Activated CD8-positive, alpha-beta T cell treated with anti-CD3 and anti-CD28 coated beads, Interleukin-2, amount 10 ng/mL, durations not matched to agents 7 days and 5 days (primary cell): ENCODE data around the gene UBA1. TPM values are rescaled to one million over a fixed set of nuclear protein-coding genes. Genes with fewer than 3 reads are reported as not detected.

Experiments used
- ATAC-seq: fragments of 150-1000 bp; cut with Tn5 transposase; one replicate; pipeline ENCODE4 v1.10.0; 2021; ENCODE audit warnings: moderate library complexity
- CTCF ChIA-PET: fragments of 350-600 bp; sonication (Branson Sonifier 250); formaldehyde crosslinking; loops from one replicate; lab custom pipeline; 2021; ENCODE audit warnings: antibody characterized with exemption; lab: Charles Lee
- POLR2A ChIA-PET: fragments of 350-600 bp; sonication (Branson Sonifier 250); formaldehyde crosslinking; loops from one replicate; lab custom pipeline; 2021; ENCODE audit warnings: antibody characterized with exemption; lab: Charles Lee
- DNase-seq: peaks from one replicate; pipeline ENCODE4 v3.0.0-alpha.2; 2020
- H3K27ac Mint-ChIP-seq: one replicate; pipeline ENCODE4 v1.8.0; 2021; ENCODE audit warnings: mild to moderate bottlenecking, mixed read lengths
- H3K27me3 Mint-ChIP-seq: one replicate; pipeline ENCODE4 v1.8.0; 2021; ENCODE audit warnings: low read depth, mixed read lengths
- H3K36me3 Mint-ChIP-seq: one replicate; pipeline ENCODE4 v1.8.0; 2021; ENCODE audit warnings: low read depth, mixed read lengths
- H3K4me1 Mint-ChIP-seq: one replicate; pipeline ENCODE4 v1.8.0; 2021; ENCODE audit warnings: low read depth, mixed read lengths
- H3K4me3 Mint-ChIP-seq: one replicate; pipeline ENCODE4 v1.8.0; 2021; ENCODE audit warnings: mild to moderate bottlenecking, mixed read lengths
- H3K9me3 Mint-ChIP-seq: one replicate; pipeline ENCODE4 v1.8.0; 2022; ENCODE audit warnings: mixed read lengths; ENCODE audit not compliant: insufficient read depth
- total RNA-seq, 2 experiments: library from RNA; stranded (reverse); gene quantifications; one replicate each; pipeline ENCODE4 v1.2.3, GENCODE V29; 2021

Gene UBA1
- total RNA-seq, 2 experiments from 2014 or later = 186 to 189 TPM

DNA sequence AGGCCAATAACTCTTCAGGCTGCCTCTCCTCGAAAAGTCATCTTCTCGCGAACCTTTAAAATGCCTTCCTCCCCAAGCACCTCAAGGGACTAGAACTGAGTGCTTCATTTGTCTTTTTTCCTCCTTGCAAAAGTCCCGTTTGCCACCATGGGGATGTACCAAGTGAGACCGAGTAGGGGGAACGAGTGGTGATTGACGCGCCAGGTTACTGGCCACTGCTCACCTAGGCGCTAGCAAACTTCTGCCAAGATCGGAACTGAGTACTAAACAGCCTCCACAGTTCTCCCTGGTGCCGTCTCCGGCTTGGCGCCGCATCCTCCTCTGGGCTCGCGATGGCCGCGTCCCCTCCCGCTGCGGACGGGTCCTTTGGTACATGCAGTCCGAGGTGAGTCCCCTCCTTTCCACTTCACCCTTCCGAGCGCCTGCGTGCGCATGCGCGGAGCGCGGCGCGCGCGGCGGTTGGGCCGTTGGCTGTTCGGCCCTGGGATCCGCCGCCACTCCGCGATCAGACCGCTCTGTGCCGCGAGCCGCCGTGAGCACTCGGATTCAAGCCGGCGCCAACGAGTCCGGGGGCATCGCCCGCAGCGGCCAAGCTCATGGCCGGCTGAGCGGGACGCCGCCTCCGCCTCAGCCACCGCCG lies 24.8 kb downstream of the UBA1 start, which contains the start of gene CDK16:
CDK16 (plus strand) TSS at position 402 of the 640 bp plus-strand sequence. CDS start 4,877 bp downstream, outside the sequence.
- H3K27me3 Mint-ChIP-seq = no peaks in the 10 kb centered on the region
- ATAC-seq (peak; percentile 54), DNase-seq (peak; percentile 75)
- peaks cover 55% of the 10 kb centered on the region for H3K36me3 Mint-ChIP-seq
- peaks cover 39% of the 10 kb centered on the region for H3K4me1 Mint-ChIP-seq
- peak within 1 kb of the TSS; percentile 99 for H3K27ac Mint-ChIP-seq
- no peaks in the 10 kb centered on the region for H3K9me3 Mint-ChIP-seq
- CTCF ChIA-PET = interaction anchor here (1.0 to 2.1 kb wide), 3 partner anchors 24 to 166 kb away, joined by 4 to 10 read pairs (median 5); no protein-coding TSS in a partner anchor
- POLR2A ChIA-PET = interaction anchor here (0.8 to 4.4 kb wide), 9 partner anchors 10 to 338 kb away, joined by 3 to 42 read pairs (median 4); partner anchors contain the start of genes NDUFB11, RBM10 and USP11
- H3K4me3 Mint-ChIP-seq = peak within 1 kb of the TSS; percentile 90

DNA sequence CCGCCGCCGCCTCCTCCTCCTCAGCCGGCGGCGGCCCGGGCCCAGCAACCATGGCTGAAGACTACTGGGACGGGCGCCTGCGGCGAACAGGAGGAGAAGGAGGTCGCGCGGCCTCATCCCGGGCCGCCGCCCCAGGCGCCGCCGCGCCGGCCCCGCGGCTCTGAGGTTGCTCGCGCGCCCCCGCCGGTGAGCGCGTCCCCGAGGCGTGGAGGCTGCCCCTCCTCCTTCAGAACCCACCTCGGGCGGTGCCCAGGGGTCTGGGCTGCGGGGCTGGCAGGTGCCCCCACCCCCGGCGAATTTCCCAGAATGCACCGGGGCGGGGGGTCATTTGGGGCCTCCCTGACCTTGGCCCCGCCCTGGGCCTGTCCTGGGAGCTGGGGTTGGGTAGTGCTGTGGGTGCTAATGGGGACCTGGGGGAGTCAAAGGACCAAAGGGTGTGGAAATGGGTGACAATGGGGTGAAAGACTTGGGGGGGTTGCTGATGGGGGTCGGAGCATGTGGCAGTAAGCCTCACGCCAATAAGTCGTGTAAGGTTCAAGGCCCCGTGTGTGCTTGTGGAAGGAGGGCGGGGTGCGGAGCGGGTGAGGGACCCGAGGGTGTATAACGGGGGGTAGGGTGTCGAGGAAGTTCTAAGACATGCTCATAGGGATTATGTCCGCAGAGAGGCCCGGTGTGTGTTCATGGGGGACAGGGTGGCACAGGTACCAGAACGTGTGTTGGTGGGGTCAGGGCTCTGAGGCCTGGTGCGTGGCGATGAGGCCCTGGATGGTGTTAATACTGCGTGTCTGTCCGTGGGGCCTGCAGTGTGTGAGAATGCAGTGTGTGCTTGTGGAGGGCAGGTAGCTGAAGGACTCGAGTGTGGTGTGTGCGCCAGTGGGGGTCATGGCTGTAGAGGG lies 25.5 kb downstream of the UBA1 start:
- peaks cover 39% of the 10 kb centered on the region for H3K4me1 Mint-ChIP-seq
- H3K9me3 Mint-ChIP-seq = no peaks in the 10 kb centered on the region
- no peak for ATAC-seq
- DNase-seq = peak; percentile 51
- no peaks in the 10 kb centered on the region for H3K27me3 Mint-ChIP-seq
- H3K4me3 Mint-ChIP-seq = peak overlapping the region; percentile 90
- POLR2A ChIA-PET = interaction anchor here (1.0 to 4.4 kb wide), 6 partner anchors 9 to 337 kb away, joined by 3 to 42 read pairs (median 4); partner anchors contain the start of genes NDUFB11, RBM10 and USP11
- peaks cover 50% of the 10 kb centered on the region for H3K36me3 Mint-ChIP-seq
- CTCF ChIA-PET = no interaction called here
- peak overlapping the region; percentile 91 for H3K27ac Mint-ChIP-seq

DNA sequence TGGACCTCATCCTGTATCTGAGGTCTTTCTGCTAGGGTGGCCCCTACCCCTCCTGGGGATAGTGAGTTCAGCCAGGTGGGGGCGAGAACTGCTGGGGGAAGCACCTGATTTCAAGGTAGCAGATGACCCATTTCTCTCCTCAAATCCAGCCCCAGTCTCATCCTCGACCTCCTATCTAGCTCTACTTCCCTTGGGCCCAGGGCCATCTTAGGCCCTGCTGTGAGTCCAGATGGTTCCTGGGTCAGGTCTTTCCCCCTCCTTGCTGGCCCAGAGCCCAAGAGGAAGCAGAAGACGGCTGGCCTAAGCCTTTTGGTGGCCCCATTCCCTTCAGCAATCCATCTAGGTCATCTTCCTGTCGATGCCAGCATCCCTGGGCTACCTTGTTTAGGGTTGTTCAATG lies 28.1 kb downstream of the UBA1 start:
- Mint-ChIP-seq H3K4me1 (peaks cover 34% of the 10 kb centered on the region), H3K27me3 (no peaks in the 10 kb centered on the region), H3K9me3 (no peaks in the 10 kb centered on the region), H3K36me3 (peaks cover 50% of the 10 kb centered on the region), H3K27ac (peak overlapping the region; percentile 11), H3K4me3 (no peak overlapping the region)
- POLR2A ChIA-PET = interaction anchor here (4.4 kb wide), 1 partner anchor 10 kb away, joined by 42 read pairs; the partner anchor contains the start of gene USP11
- ATAC-seq = no peak
- no peak for DNase-seq
- CTCF ChIA-PET = no interaction called here

DNA sequence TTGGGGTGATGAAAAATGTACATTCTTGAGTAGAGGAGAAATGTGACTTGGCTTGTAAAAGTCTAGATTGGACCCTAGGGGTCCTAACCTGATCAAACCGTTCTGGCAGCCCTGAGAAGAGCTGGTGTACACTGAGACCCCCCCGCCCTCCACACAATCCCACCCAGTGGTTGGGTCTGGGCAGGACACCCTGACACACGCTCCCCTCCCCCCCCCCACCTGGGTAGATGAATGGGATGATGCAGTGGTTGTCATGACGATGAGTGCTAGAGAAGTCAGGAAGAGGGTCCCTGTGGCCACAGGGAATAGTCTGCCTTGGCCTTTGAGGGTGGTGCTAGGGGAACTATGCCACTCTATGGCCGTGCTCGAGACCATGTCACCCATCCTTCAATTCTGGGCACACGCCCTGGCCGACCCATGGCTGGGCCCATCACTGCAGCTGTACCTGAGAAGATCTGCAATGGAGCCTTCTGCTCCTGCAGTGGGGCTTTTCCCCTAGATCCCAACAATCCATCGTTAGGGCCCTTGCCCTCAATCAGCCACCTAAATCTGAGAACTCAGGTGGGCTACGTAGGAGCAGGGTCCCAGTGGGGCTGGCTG lies 29.2 kb downstream of the UBA1 start:
- Mint-ChIP-seq H3K9me3 (no peaks in the 10 kb centered on the region), H3K4me3 (no peak overlapping the region), H3K36me3 (peaks cover 52% of the 10 kb centered on the region), H3K27ac (no peak overlapping the region), H3K4me1 (peaks cover 26% of the 10 kb centered on the region), H3K27me3 (no peaks in the 10 kb centered on the region)
- POLR2A ChIA-PET = no interaction called here
- CTCF ChIA-PET = no interaction called here
- DNase-seq (no peak), ATAC-seq (no peak)

DNA sequence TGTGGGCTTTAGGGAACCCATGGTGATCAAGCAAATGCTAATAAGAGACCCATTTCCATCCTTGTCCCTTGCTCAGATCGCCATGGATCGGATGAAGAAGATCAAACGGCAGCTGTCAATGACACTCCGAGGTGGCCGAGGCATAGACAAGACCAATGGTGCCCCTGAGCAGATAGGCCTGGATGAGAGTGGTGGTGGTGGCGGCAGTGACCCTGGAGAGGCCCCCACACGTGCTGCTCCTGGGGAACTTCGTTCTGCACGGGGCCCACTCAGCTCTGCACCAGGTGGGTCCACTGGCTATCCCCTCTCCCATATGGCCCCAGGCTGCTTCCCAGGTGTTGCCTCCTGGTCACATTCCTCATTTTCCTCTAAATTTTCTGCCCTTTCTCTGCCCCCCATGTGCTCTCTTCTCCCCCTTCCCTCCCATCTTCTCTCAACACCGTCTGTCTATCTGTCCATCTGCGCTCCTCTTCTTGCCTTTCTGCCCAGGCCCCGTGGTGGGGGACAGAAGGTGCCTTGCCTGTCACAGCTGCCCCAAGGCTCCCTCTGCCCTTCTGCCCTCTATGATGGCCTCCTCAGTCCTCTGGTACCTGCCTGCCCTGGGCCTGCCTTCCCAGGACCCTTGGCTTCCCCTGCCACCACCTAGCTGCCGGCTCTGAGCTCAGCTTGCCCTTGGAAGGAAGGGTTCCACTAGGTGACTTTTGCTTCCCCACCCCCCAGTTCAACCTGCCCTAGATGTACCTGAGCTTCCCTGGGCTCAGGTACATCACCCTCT lies 30.0 kb downstream of the UBA1 start:
- ChIA-PET CTCF (no interaction called here), POLR2A (interaction anchor here (0.5 kb wide), 1 partner anchor 66 kb away, joined by 5 read pairs; no protein-coding TSS in a partner anchor)
- ATAC-seq (no peak), DNase-seq (no peak)
- Mint-ChIP-seq H3K36me3 (peaks cover 59% of the 10 kb centered on the region), H3K27ac (no peak overlapping the region), H3K4me1 (peaks cover 26% of the 10 kb centered on the region), H3K4me3 (no peak overlapping the region), H3K27me3 (no peaks in the 10 kb centered on the region), H3K9me3 (no peaks in the 10 kb centered on the region)

DNA sequence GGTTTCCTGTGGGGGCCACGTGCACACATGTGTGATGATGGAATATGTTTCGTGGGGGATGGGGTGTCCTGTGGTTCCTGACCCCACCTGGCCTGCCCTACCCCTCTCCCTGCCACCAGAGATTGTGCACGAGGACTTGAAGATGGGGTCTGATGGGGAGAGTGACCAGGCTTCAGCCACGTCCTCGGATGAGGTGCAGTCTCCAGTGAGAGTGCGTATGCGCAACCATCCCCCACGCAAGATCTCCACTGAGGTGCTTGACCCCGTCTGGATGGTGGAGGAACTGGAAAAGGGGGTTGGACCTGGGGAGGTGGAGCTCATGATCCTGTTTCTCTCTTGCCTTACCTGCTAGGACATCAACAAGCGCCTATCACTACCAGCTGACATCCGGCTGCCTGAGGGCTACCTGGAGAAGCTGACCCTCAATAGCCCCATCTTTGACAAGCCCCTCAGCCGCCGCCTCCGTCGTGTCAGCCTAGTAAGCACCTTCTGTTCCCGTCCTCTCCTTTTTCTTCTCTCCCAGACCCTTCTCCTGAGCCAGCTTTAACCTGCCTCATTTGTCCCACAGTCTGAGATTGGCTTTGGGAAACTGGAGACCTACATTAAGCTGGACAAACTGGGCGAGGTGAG lies 30.8 kb downstream of the UBA1 start:
- Mint-ChIP-seq H3K36me3 (peaks cover 59% of the 10 kb centered on the region), H3K4me1 (peaks cover 24% of the 10 kb centered on the region), H3K27ac (no peak overlapping the region), H3K9me3 (no peaks in the 10 kb centered on the region), H3K4me3 (no peak overlapping the region), H3K27me3 (no peaks in the 10 kb centered on the region)
- ChIA-PET POLR2A (interaction anchor here (0.5 to 1.2 kb wide), 2 partner anchors 9 to 67 kb away, joined by 3 to 5 read pairs; no protein-coding TSS in a partner anchor), CTCF (no interaction called here)
- no peak for DNase-seq
- no peak for ATAC-seq

DNA sequence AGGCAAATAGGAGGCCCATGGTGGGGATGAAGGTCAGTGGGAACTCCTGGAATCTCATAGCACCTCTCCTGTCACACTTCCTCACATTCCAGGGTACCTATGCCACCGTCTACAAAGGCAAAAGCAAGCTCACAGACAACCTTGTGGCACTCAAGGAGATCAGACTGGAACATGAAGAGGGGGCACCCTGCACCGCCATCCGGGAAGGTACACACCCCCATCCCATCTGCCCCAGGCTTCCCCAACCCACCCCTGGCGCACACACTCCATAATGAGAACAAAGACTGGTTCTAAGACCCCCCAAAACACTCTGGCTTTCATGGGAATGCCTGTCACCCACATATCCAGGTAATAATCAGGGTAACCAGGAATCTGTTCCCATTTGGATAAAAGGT lies 31.3 kb downstream of the UBA1 start:
- ChIA-PET CTCF (no interaction called here), POLR2A (interaction anchor here (1.2 kb wide), 1 partner anchor 9 kb away, joined by 3 read pairs; no protein-coding TSS in a partner anchor)
- DNase-seq (no peak), ATAC-seq (no peak)
- Mint-ChIP-seq H3K27me3 (no peaks in the 10 kb centered on the region), H3K36me3 (peaks cover 54% of the 10 kb centered on the region), H3K9me3 (no peaks in the 10 kb centered on the region), H3K4me1 (peaks cover 20% of the 10 kb centered on the region), H3K27ac (no peak overlapping the region), H3K4me3 (no peak overlapping the region)

DNA sequence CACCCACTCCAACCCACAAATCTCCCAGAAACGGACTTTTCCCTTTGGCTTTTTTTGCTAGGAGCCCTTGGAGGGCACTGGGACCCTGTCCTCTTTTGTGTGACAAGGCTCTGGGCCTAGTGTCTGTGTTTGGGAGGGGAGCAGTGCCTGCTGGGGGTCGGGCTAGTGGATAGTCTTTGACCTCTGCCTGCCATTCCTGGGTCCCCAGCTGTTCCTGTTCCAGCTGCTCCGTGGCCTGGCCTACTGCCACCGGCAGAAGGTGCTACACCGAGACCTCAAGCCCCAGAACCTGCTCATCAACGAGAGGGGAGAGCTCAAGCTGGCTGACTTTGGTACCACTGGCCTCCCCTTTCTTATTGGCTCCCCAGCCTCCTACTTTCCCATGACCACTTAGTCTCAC lies 32.4 kb downstream of the UBA1 start:
- POLR2A ChIA-PET = no interaction called here
- Mint-ChIP-seq H3K36me3 (peaks cover 51% of the 10 kb centered on the region), H3K9me3 (no peaks in the 10 kb centered on the region), H3K4me1 (peaks cover 8% of the 10 kb centered on the region), H3K27me3 (no peaks in the 10 kb centered on the region), H3K4me3 (no peak overlapping the region), H3K27ac (no peak overlapping the region)
- no peak for ATAC-seq
- CTCF ChIA-PET = no interaction called here
- no peak for DNase-seq

DNA sequence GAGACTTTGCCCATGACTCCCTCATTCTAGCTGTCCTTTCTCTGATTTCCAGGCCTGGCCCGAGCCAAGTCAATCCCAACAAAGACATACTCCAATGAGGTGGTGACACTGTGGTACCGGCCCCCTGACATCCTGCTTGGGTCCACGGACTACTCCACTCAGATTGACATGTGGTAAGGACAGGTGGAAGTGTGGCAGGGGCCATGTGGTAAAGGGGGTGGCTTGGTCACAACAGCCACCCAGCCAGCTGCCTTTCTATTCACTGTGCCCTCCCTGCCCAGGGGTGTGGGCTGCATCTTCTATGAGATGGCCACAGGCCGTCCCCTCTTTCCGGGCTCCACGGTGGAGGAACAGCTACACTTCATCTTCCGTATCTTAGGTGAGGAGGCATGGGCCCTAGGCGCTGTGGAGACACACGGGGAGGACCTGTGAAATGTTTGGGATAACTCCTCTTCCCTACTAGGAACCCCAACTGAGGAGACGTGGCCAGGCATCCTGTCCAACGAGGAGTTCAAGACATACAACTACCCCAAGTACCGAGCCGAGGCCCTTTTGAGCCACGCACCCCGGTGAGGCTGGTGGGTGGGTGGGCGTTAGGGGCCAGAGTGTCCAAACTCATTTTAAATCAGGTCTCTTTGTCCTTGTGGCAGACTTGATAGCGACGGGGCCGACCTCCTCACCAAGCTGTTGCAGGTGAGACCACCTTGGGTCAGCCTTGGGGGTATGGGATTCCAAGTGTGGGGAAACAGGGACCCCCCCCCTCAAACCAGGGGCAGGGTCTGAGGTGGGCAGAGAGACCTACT lies 33.1 kb downstream of the UBA1 start:
- Mint-ChIP-seq H3K4me3 (no peak overlapping the region), H3K27me3 (no peaks in the 10 kb centered on the region), H3K4me1 (peaks cover 9% of the 10 kb centered on the region), H3K36me3 (peaks cover 53% of the 10 kb centered on the region), H3K9me3 (no peaks in the 10 kb centered on the region), H3K27ac (no peak overlapping the region)
- ChIA-PET POLR2A (no interaction called here), CTCF (no interaction called here)
- no peak for DNase-seq
- no peak for ATAC-seq

DNA sequence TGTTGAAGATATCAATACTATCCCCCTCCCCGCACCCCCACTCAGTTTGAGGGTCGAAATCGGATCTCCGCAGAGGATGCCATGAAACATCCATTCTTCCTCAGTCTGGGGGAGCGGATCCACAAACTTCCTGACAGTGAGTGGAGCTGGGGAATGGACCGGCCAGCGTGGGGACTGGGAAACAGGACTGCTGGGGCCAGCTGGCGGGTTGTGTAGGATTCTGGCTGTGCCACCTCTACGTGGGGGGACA lies 33.6 kb downstream of the UBA1 start:
- no peaks in the 10 kb centered on the region for H3K27me3 Mint-ChIP-seq
- DNase-seq = no peak
- H3K36me3 Mint-ChIP-seq = peaks cover 49% of the 10 kb centered on the region
- H3K9me3 Mint-ChIP-seq = no peaks in the 10 kb centered on the region
- no peak overlapping the region for H3K27ac Mint-ChIP-seq
- no peak overlapping the region for H3K4me3 Mint-ChIP-seq
- ChIA-PET CTCF (no interaction called here), POLR2A (no interaction called here)
- no peak for ATAC-seq
- peaks cover 8% of the 10 kb centered on the region for H3K4me1 Mint-ChIP-seq
